Mesendoderm (in vitro differentiated cells): ENCODE results near the gene OPCML.

ENCODE experiments used
- DNase-seq: peaks from one replicate; pipeline ENCODE4 v3.0.0; 2013
- H2AK5ac ChIP-seq: 2 replicates; pipeline ENCODE4 v1.6.1; 2013; ENCODE audit warnings: low read length, inconsistent platforms
- H2BK120ac ChIP-seq: 2 replicates; pipeline ENCODE4 v1.6.1; 2013; ENCODE audit warnings: low read depth, mild to moderate bottlenecking, low read length, moderate library complexity, mixed read lengths
- H2BK15ac ChIP-seq: replicated peaks from 2 replicates; pipeline ENCODE4 v1.6.1; 2013; ENCODE audit warnings: low read depth, mild to moderate bottlenecking, moderate library complexity
- H2BK5ac ChIP-seq: 2 replicates; pipeline ENCODE4 v1.6.1; 2013; ENCODE audit warnings: low read length, inconsistent platforms
- H3K18ac ChIP-seq: 2 replicates; pipeline ENCODE4 v1.6.1; 2013; ENCODE audit warnings: mild to moderate bottlenecking, low read length, mixed read lengths
- H3K23ac ChIP-seq: one replicate; pipeline ENCODE4 v1.6.1; 2013; ENCODE audit warnings: low read length
- H3K27ac ChIP-seq: 2 replicates; pipeline ENCODE4 v1.5.1; 2013; ENCODE audit warnings: low read depth, mild to moderate bottlenecking, inconsistent platforms, low read length, moderate library complexity
- H3K27me3 ChIP-seq: 2 replicates; pipeline ENCODE4 v1.6.1; 2013; ENCODE audit warnings: low read length, control low read depth, mild to moderate bottlenecking, inconsistent platforms; ENCODE audit not compliant: insufficient read depth, poor library complexity
- H3K36me3 ChIP-seq: 2 replicates; pipeline ENCODE4 v1.6.1; 2013; ENCODE audit warnings: low read length, inconsistent platforms; ENCODE audit not compliant: control insufficient read depth, insufficient read depth
- H3K4ac ChIP-seq: one replicate; pipeline ENCODE4 v1.6.1; 2013; ENCODE audit warnings: low read depth, mild to moderate bottlenecking, low read length, moderate library complexity
- H3K4me1 ChIP-seq: 2 replicates; pipeline ENCODE4 v1.6.1; 2013; ENCODE audit warnings: low read depth, low read length, inconsistent platforms; ENCODE audit not compliant: control insufficient read depth
- H3K4me2 ChIP-seq: 2 replicates; pipeline ENCODE4 v1.6.1; 2013; ENCODE audit warnings: low read length
- H3K4me3 ChIP-seq: 2 replicates; pipeline ENCODE4 v1.5.1; 2013; ENCODE audit warnings: mild to moderate bottlenecking, low read length
- H3K56ac ChIP-seq: one replicate; pipeline ENCODE4 v1.6.1; 2013; ENCODE audit warnings: low read length
- H3K79me1 ChIP-seq: 2 replicates; pipeline ENCODE4 v1.6.1; 2013; ENCODE audit warnings: low read length, inconsistent platforms
- H3K79me2 ChIP-seq: 2 replicates; pipeline ENCODE4 v1.6.1; 2013; ENCODE audit warnings: mild to moderate bottlenecking, low read length; ENCODE audit not compliant: control insufficient read depth, insufficient read depth
- H3K9ac ChIP-seq: 2 replicates; pipeline ENCODE4 v1.6.1; 2013; ENCODE audit warnings: low read length, inconsistent platforms
- H4K5ac ChIP-seq: one replicate; pipeline ENCODE4 v1.6.1; 2013; ENCODE audit warnings: low read length
- H4K8ac ChIP-seq: one replicate; pipeline ENCODE4 v1.6.1; 2013; ENCODE audit warnings: low read depth, mild to moderate bottlenecking, control low read depth, low read length, moderate library complexity
- WGBS: extraction: QIAGEN DNeasy Blood & Tissue Kit; methylation state at CpG from one replicate; pipeline ENCODE4 v1.1.7; 2013; ENCODE audit warnings: low lambda C conversion rate, missing lambda C conversion rate; ENCODE audit not compliant: insufficient coverage; ENCODE audit errors: extremely low coverage; 5-methylcytosine and 5-hydroxymethylcytosine counted together

Gene OPCML

GRCh38 chr11:132559331-132560036 is 972.8 kb downstream of the OPCML start:
- Histone ChIP-seq H3K4me1 (no peaks in the 10 kb centered on the region), H3K18ac (no peak overlapping the region), H2AK5ac (no peak overlapping the region), H3K79me2 (no peaks in the 10 kb centered on the region), H2BK15ac (no peak overlapping the region), H3K4ac (no peak overlapping the region), H3K4me3 (no peak overlapping the region), H3K79me1 (no peaks in the 10 kb centered on the region), H3K27ac (no peak overlapping the region), H3K4me2 (no peak overlapping the region), H3K56ac (no peak overlapping the region), H3K27me3 (no peaks in the 10 kb centered on the region), H3K23ac (no peak overlapping the region), H3K9ac (no peak overlapping the region), H2BK120ac (no peak overlapping the region), H3K36me3 (no peaks in the 10 kb centered on the region), H4K5ac (no peak overlapping the region), H2BK5ac (no peak overlapping the region), H4K8ac (no peak overlapping the region)
- DNase-seq, result peak; percentile 68
- no CpG with 5 or more reads among the region's 5 CpGs for WGBS

- no peaks in the 10 kb centered on the region for H3K4me1 ChIP-seq
- no peak overlapping the region for H3K18ac ChIP-seq
- no peak overlapping the region for H3K23ac ChIP-seq
- no peak overlapping the region for H4K8ac ChIP-seq
- H4K5ac ChIP-seq, result no peak overlapping the region
- H3K4me3 ChIP-seq, result no peak overlapping the region
- no peak overlapping the region for H3K56ac ChIP-seq
- no peaks in the 10 kb centered on the region for H3K79me2 ChIP-seq
- H2BK15ac ChIP-seq, result no peak overlapping the region
- no peak overlapping the region for H3K27ac ChIP-seq
- no peak overlapping the region for H3K4me2 ChIP-seq
- no peaks in the 10 kb centered on the region for H3K27me3 ChIP-seq
- no peak overlapping the region for H2BK5ac ChIP-seq
- no CpG with 5 or more reads among the region's 2 CpGs for WGBS
- H3K36me3 ChIP-seq, result no peaks in the 10 kb centered on the region
- no peak overlapping the region for H2BK120ac ChIP-seq
- no peak overlapping the region for H3K9ac ChIP-seq
- H3K79me1 ChIP-seq, result no peaks in the 10 kb centered on the region
- H2AK5ac ChIP-seq, result no peak overlapping the region
- no peak overlapping the region for H3K4ac ChIP-seq
- peak; percentile 20 for DNase-seq
Observed at GRCh38 chr11:132556316-132556715, 976.0 kb downstream of the OPCML start.

GRCh38 chr11:132555617-132556016 is 976.7 kb downstream of the OPCML start:
- Histone ChIP-seq H3K9ac (no peak overlapping the region), H2BK120ac (no peak overlapping the region), H3K4ac (no peak overlapping the region), H3K56ac (no peak overlapping the region), H3K79me1 (no peaks in the 10 kb centered on the region), H3K23ac (no peak overlapping the region), H3K4me1 (no peaks in the 10 kb centered on the region), H2BK5ac (no peak overlapping the region), H3K18ac (no peak overlapping the region), H4K5ac (no peak overlapping the region), H3K4me2 (no peak overlapping the region), H3K79me2 (no peaks in the 10 kb centered on the region), H3K4me3 (no peak overlapping the region), H3K27ac (no peak overlapping the region), H3K27me3 (no peaks in the 10 kb centered on the region), H2AK5ac (no peak overlapping the region), H3K36me3 (no peaks in the 10 kb centered on the region), H2BK15ac (no peak overlapping the region), H4K8ac (no peak overlapping the region)
- DNase-seq, result no peak
- no CpG with 5 or more reads among the region's 3 CpGs for WGBS

- no peak overlapping the region for H3K18ac ChIP-seq
- H3K4me3 ChIP-seq, result no peak overlapping the region
- H4K8ac ChIP-seq, result no peak overlapping the region
- whole genome bisulfite sequencing, result no CpG with 5 or more reads among the region's 5 CpGs
- H3K23ac ChIP-seq, result no peak overlapping the region
- no peak overlapping the region for H3K9ac ChIP-seq
- no peak for DNase-seq
- no peak overlapping the region for H3K56ac ChIP-seq
- no peaks in the 10 kb centered on the region for H3K36me3 ChIP-seq
- H3K27me3 ChIP-seq, result no peaks in the 10 kb centered on the region
- no peak overlapping the region for H2BK120ac ChIP-seq
- H2AK5ac ChIP-seq, result no peak overlapping the region
- no peaks in the 10 kb centered on the region for H3K4me1 ChIP-seq
- no peaks in the 10 kb centered on the region for H3K79me2 ChIP-seq
- H3K79me1 ChIP-seq, result no peaks in the 10 kb centered on the region
- H2BK5ac ChIP-seq, result no peak overlapping the region
- H3K4ac ChIP-seq, result no peak overlapping the region
- no peak overlapping the region for H3K4me2 ChIP-seq
- no peak overlapping the region for H4K5ac ChIP-seq
- H2BK15ac ChIP-seq, result no peak overlapping the region
- H3K27ac ChIP-seq, result no peak overlapping the region
Observed at GRCh38 chr11:132551016-132551415, 981.3 kb downstream of the OPCML start.

- H3K27ac ChIP-seq, result no peak overlapping the region
- WGBS, result no CpG with 5 or more reads among the region's 6 CpGs
- no peaks in the 10 kb centered on the region for H3K36me3 ChIP-seq
- H3K4me2 ChIP-seq, result no peak overlapping the region
- no peak overlapping the region for H4K8ac ChIP-seq
- H3K79me2 ChIP-seq, result no peaks in the 10 kb centered on the region
- no peak overlapping the region for H3K4ac ChIP-seq
- H3K23ac ChIP-seq, result no peak overlapping the region
- H2BK15ac ChIP-seq, result no peak overlapping the region
- H2BK5ac ChIP-seq, result no peak overlapping the region
- no peak overlapping the region for H2BK120ac ChIP-seq
- no peak overlapping the region for H3K4me3 ChIP-seq
- DNase-seq, result no peak
- H3K27me3 ChIP-seq, result no peaks in the 10 kb centered on the region
- H3K9ac ChIP-seq, result no peak overlapping the region
- H2AK5ac ChIP-seq, result no peak overlapping the region
- H3K56ac ChIP-seq, result no peak overlapping the region
- H4K5ac ChIP-seq, result no peak overlapping the region
- H3K79me1 ChIP-seq, result no peaks in the 10 kb centered on the region
- H3K18ac ChIP-seq, result no peak overlapping the region
- H3K4me1 ChIP-seq, result no peaks in the 10 kb centered on the region
Observed at GRCh38 chr11:132549561-132549960, 982.7 kb downstream of the OPCML start.

- H3K56ac ChIP-seq, result no peak overlapping the region
- H2BK5ac ChIP-seq, result no peak overlapping the region
- no peak overlapping the region for H2BK120ac ChIP-seq
- H3K27ac ChIP-seq, result no peak overlapping the region
- no peaks in the 10 kb centered on the region for H3K36me3 ChIP-seq
- no peaks in the 10 kb centered on the region for H3K27me3 ChIP-seq
- no peak for DNase-seq
- H3K4me1 ChIP-seq, result no peaks in the 10 kb centered on the region
- H4K5ac ChIP-seq, result no peak overlapping the region
- H3K79me1 ChIP-seq, result no peaks in the 10 kb centered on the region
- no peak overlapping the region for H3K4me3 ChIP-seq
- H2BK15ac ChIP-seq, result no peak overlapping the region
- no peak overlapping the region for H2AK5ac ChIP-seq
- H3K9ac ChIP-seq, result no peak overlapping the region
- whole genome bisulfite sequencing, result no CpG with 5 or more reads among the region's 7 CpGs
- no peak overlapping the region for H3K4me2 ChIP-seq
- H3K23ac ChIP-seq, result no peak overlapping the region
- no peak overlapping the region for H3K18ac ChIP-seq
- no peak overlapping the region for H4K8ac ChIP-seq
- H3K4ac ChIP-seq, result no peak overlapping the region
- no peaks in the 10 kb centered on the region for H3K79me2 ChIP-seq
Observed at GRCh38 chr11:132549001-132549400, 983.3 kb downstream of the OPCML start.
